ENCODE results near the gene NLRX1. TPM values are rescaled to one million over a fixed set of nuclear protein-coding genes. Genes with fewer than 3 reads are reported as not detected.

NLRX1 gene
- total RNA-seq, 1 experiment from 2014 or later: 7.2 TPM

- intact Hi-C loops (cut with micrococcal nuclease; ENCODE audit: unreplicated experiment): no loop called here
- H3K4me1 ChIP-seq: peaks cover 4% of the 10 kb centered on the region; the same call in 1 of the 2 replicates
- no peaks in the 10 kb centered on the region for H3K4me1 Mint-ChIP-seq (ENCODE audit: low read depth, unreplicated experiment)
- BruUV-seq (replicated peaks): no TSS peak
- POLR2A ChIA-PET: no interaction called here
- no peak for DNase-seq
- no peak overlapping the region for H3K4me3 ChIP-seq (ENCODE audit: low read depth, low read length)
- no peak for TF ChIP-seq CTCF (IDR thresholded peaks at IDR 0.05; ENCODE audit: insufficient read depth in 1 of 2, low read depth in 1 of 2, low read length in 1 of 2, severe bottlenecking in 1 of 2, unreplicated experiment in 1 of 2)
- H3K9me3 Mint-ChIP-seq (ENCODE audit: unreplicated experiment): no peaks in the 10 kb centered on the region
- H3K27me3 Mint-ChIP-seq (ENCODE audit: insufficient read depth, unreplicated experiment): no peaks in the 10 kb centered on the region
- no peaks in the 10 kb centered on the region for H3K36me3 ChIP-seq (ENCODE audit: control insufficient read depth, insufficient read depth, low read length)
- CTCF ChIA-PET: interaction anchor here (0.8 kb wide), 1 partner anchor 12 kb away, joined by 3 read pairs; the partner anchor contains the start of gene NHERF4
- H3K9me3 ChIP-seq: no peaks in the 10 kb centered on the region
- H3K27ac Mint-ChIP-seq (ENCODE audit: unreplicated experiment): no peak overlapping the region
- H3K4me3 Mint-ChIP-seq (ENCODE audit: unreplicated experiment): no peak overlapping the region
- no peaks in the 10 kb centered on the region for H3K36me3 Mint-ChIP-seq (ENCODE audit: insufficient read depth, unreplicated experiment)
- no peaks in the 10 kb centered on the region for H3K27me3 ChIP-seq (replicated peaks; ENCODE audit: control insufficient read depth, insufficient read depth, low read length)
Measured at GRCh38 chr11:119173453-119173852, 4.9 kb downstream of the NLRX1 start.

GRCh38 chr11:119175493-119176077 is 7.1 kb downstream of the NLRX1 start:
- H3K4me1 Mint-ChIP-seq (ENCODE audit: low read depth, unreplicated experiment): no peaks in the 10 kb centered on the region
- ChIA-PET CTCF (no interaction called here), POLR2A (no interaction called here)

GRCh38 chr11:119178166-119178680 is 9.7 kb downstream of the NLRX1 start:
- intact Hi-C loops (cut with micrococcal nuclease; ENCODE audit: unreplicated experiment): no loop called here
- Mint-ChIP-seq H3K4me3 (ENCODE audit: unreplicated experiment) (no peak overlapping the region), H3K9me3 (ENCODE audit: unreplicated experiment) (no peaks in the 10 kb centered on the region), H3K27me3 (ENCODE audit: insufficient read depth, unreplicated experiment) (no peaks in the 10 kb centered on the region), H3K4me1 (ENCODE audit: low read depth, unreplicated experiment) (no peaks in the 10 kb centered on the region), H3K27ac (ENCODE audit: unreplicated experiment) (no peak overlapping the region), H3K36me3 (ENCODE audit: insufficient read depth, unreplicated experiment) (no peaks in the 10 kb centered on the region)
- no peak overlapping the region for H3K4me3 ChIP-seq (ENCODE audit: low read depth, low read length)
- no peaks in the 10 kb centered on the region for H3K9me3 ChIP-seq
- TF ChIP-seq CTCF (IDR thresholded peaks at IDR 0.05; ENCODE audit: insufficient read depth in 1 of 2, low read depth in 1 of 2, low read length in 1 of 2, severe bottlenecking in 1 of 2, unreplicated experiment in 1 of 2): no peak
- H3K36me3 ChIP-seq (ENCODE audit: control insufficient read depth, insufficient read depth, low read length): no peaks in the 10 kb centered on the region
- DNase-seq: no peak
- POLR2A ChIA-PET: no interaction called here
- no peaks in the 10 kb centered on the region for H3K27me3 ChIP-seq (replicated peaks; ENCODE audit: control insufficient read depth, insufficient read depth, low read length)
- BruUV-seq (replicated peaks): no TSS peak
- no peaks in the 10 kb centered on the region for H3K4me1 ChIP-seq
- CTCF ChIA-PET: no interaction called here

More at GRCh38 chr11:119175493-119176077, 7.1 kb downstream of the NLRX1 start:
- H3K9me3 ChIP-seq: no peaks in the 10 kb centered on the region
- H3K27ac Mint-ChIP-seq (ENCODE audit: unreplicated experiment): no peak overlapping the region
- DNase-seq: no peak
- no peaks in the 10 kb centered on the region for H3K36me3 ChIP-seq (ENCODE audit: control insufficient read depth, insufficient read depth, low read length)
- H3K36me3 Mint-ChIP-seq (ENCODE audit: insufficient read depth, unreplicated experiment): no peaks in the 10 kb centered on the region
- no peaks in the 10 kb centered on the region for H3K27me3 ChIP-seq (replicated peaks; ENCODE audit: control insufficient read depth, insufficient read depth, low read length)
- H3K4me3 ChIP-seq (ENCODE audit: low read depth, low read length): no peak overlapping the region
- no peaks in the 10 kb centered on the region for H3K27me3 Mint-ChIP-seq (ENCODE audit: insufficient read depth, unreplicated experiment)
- intact Hi-C loops (cut with micrococcal nuclease; ENCODE audit: unreplicated experiment): no loop called here
- H3K4me1 ChIP-seq: no peaks in the 10 kb centered on the region
- no TSS peak for BruUV-seq (replicated peaks)
- no peak overlapping the region for H3K4me3 Mint-ChIP-seq (ENCODE audit: unreplicated experiment)
- no peak for TF ChIP-seq CTCF (IDR thresholded peaks at IDR 0.05; ENCODE audit: insufficient read depth in 1 of 2, low read depth in 1 of 2, low read length in 1 of 2, severe bottlenecking in 1 of 2, unreplicated experiment in 1 of 2)
- no peaks in the 10 kb centered on the region for H3K9me3 Mint-ChIP-seq (ENCODE audit: unreplicated experiment)

All from Caco-2 (cell line).